HCT116 (cell line): ENCODE results near the gene PLCB3. TPM values are rescaled to one million over a fixed set of nuclear protein-coding genes. Genes with fewer than 3 reads are reported as not detected.
"Not testable (repeated sequence)": the region's sequence is repeated elsewhere in the genome, so short reads cannot be mapped to it uniquely, and the experiment has no call there.

Experiments
- ATAC-seq: fragments of 200-7000 bp; cut with Tn5 transposase; 2 replicates; pipeline ENCODE4 v1.9.1; 2020; ENCODE audit warnings: mild to moderate bottlenecking, moderate library complexity
- BruUV-seq: library from RNA; stranded (reverse); fragments of 400-500 nt; replicated peaks from 2 replicates; lab custom pipeline; 2021; lab: Mats Ljungman, UMichigan
- CTCF ChIA-PET: fragments of 300-600 bp; sonication (Branson Sonifier 250); formaldehyde crosslinking; loops from one replicate; lab custom pipeline; 2021; ENCODE audit warnings: antibody characterized with exemption; lab: Charles Lee
- POLR2A ChIA-PET: fragments of 300-600, 350-600 bp; sonication (Branson Sonifier 250); formaldehyde crosslinking; loops from one replicate; lab custom pipeline; 2021; ENCODE audit warnings: antibody characterized with exemption; lab: Charles Lee
- RAD21 ChIA-PET, 2 experiments: fragments of 300-600 bp; sonication (Branson Sonifier 250); formaldehyde crosslinking; loops; one replicate each; lab custom pipeline; 2023; ENCODE audit warnings: low total read pairs in 2 of 2; ENCODE audit not compliant: uncharacterized antibody in 2 of 2, unreplicated experiment in 2 of 2, low non-redundant PET in 1 of 2; lab: Charles Lee
- DNase-seq: peaks from one replicate; pipeline ENCODE4 v3.0.0-alpha.2; 2010; ENCODE audit warnings: low read depth, low spot score
- H2AFZ ChIP-seq: fragments of 200-600 bp; shearing (Covaris generic), sonication (generic); 2 replicates; pipeline ENCODE4 v1.6.1; 2017; ENCODE audit warnings: low read depth, mixed run types, mixed read lengths, antibody characterized with exemption, low read length; ENCODE audit not compliant: poor library complexity, severe bottlenecking
- H3K27ac ChIP-seq: 2 replicates; pipeline ENCODE4 v1.5.1; 2012; ENCODE audit warnings: low read depth, low read length
- H3K27me3 ChIP-seq: fragments of 200-600 bp; sonication (generic); 2 replicates; pipeline ENCODE4 v1.6.1; 2016; ENCODE audit warnings: mixed run types, low read length, mixed read lengths; ENCODE audit not compliant: insufficient read depth
- H3K36me3 ChIP-seq, 2 experiments: fragments of 200-500 bp in 1 of 2; fragments of 200-600 bp in 1 of 2; sonication (Bioruptor generic) in 1 of 2; sonication (generic) in 1 of 2; 2 replicates each; pipeline versions ENCODE4 v1.5.1 to v1.6.1; 2014 to 2016; ENCODE audit warnings: low read length in 2 of 2, inconsistent platforms in 1 of 2, mixed read lengths in 1 of 2, mixed run types in 1 of 2; ENCODE audit not compliant: insufficient read depth in 2 of 2, control insufficient read depth in 1 of 2
- H3K4me1 ChIP-seq, 2 experiments: fragments of 200-600 bp in 1 of 2; sonication (generic) in 1 of 2; 2 replicates each; pipeline versions ENCODE4 v1.5.1 to v1.6.1; 2012 to 2017; ENCODE audit warnings: low read length in 2 of 2, inconsistent platforms in 1 of 2, mild to moderate bottlenecking in 1 of 2, mixed read lengths in 1 of 2, mixed run types in 1 of 2, moderate library complexity in 1 of 2; ENCODE audit not compliant: insufficient read depth in 2 of 2, control insufficient read depth in 1 of 2
- H3K4me2 ChIP-seq: fragments of 200-600 bp; sonication (generic); 2 replicates; pipeline ENCODE4 v1.6.1; 2017; ENCODE audit warnings: mixed run types, low read length, mixed read lengths
- H3K4me3 ChIP-seq, 2 experiments: fragments of 200-600 bp in 1 of 2; sonication (generic) in 1 of 2; replicated peaks in 1 of 2; 2 replicates each; pipeline ENCODE4 v1.5.1; 2011 to 2016; ENCODE audit warnings: low read length in 2 of 2, control low read depth in 1 of 2, low read depth in 1 of 2, mild to moderate bottlenecking in 1 of 2, mixed read lengths in 1 of 2, mixed run types in 1 of 2
- H3K79me2 ChIP-seq: fragments of 200-600 bp; sonication (generic); 2 replicates; pipeline ENCODE4 v1.6.1; 2017; ENCODE audit warnings: mild to moderate bottlenecking, mixed run types, low read length, moderate library complexity, mixed read lengths; ENCODE audit not compliant: insufficient read depth
- H3K9ac ChIP-seq: fragments of 200-600 bp; sonication (generic); 2 replicates; pipeline ENCODE4 v1.6.1; 2016; ENCODE audit warnings: low read length, mixed read lengths
- H3K9me2 ChIP-seq: fragments of 200-600 bp; sonication (generic), shearing (Covaris generic); 2 replicates; pipeline ENCODE4 v1.6.1; 2017; ENCODE audit warnings: mixed run types, mild to moderate bottlenecking, moderate library complexity; ENCODE audit not compliant: insufficient read depth
- H3K9me3 ChIP-seq, 2 experiments: fragments of 200-500 bp in 1 of 2; fragments of 200-600 bp in 1 of 2; sonication (Bioruptor generic) in 1 of 2; sonication (generic) in 1 of 2; 2 replicates each; pipeline ENCODE4 v1.6.1; 2014 to 2017; ENCODE audit warnings: low read length in 2 of 2, mixed read lengths in 2 of 2, inconsistent platforms in 1 of 2, low read depth in 1 of 2, mild to moderate bottlenecking in 1 of 2, mixed run types in 1 of 2, moderate library complexity in 1 of 2; ENCODE audit not compliant: control insufficient read depth in 1 of 2, insufficient read depth in 1 of 2
- H4K20me1 ChIP-seq: fragments of 200-600 bp; sonication (generic), shearing (Covaris generic); 2 replicates; pipeline ENCODE4 v1.6.1; 2017; ENCODE audit warnings: mixed run types, mild to moderate bottlenecking, moderate library complexity; ENCODE audit not compliant: insufficient read depth
- CEBPB ChIP-seq: IDR thresholded peaks from 2 replicates; pipeline ENCODE4 v1.6.1; 2012; ENCODE audit warnings: low read depth
- ELF1 ChIP-seq: IDR thresholded peaks from 2 replicates; pipeline ENCODE4 v1.6.1; 2012; ENCODE audit warnings: low read depth, borderline replicate concordance
- POLR2AphosphoS5 ChIP-seq: IDR thresholded peaks from 2 replicates; pipeline ENCODE4 v1.6.1; 2011; ENCODE audit warnings: mild to moderate bottlenecking, low read depth, low read length, moderate library complexity
- TCF7L2 ChIP-seq: IDR thresholded peaks from 2 replicates; pipeline ENCODE4 v1.7.0; 2011; ENCODE audit warnings: borderline replicate concordance, inconsistent platforms; ENCODE audit not compliant: insufficient read depth, insufficient read length; ENCODE audit errors: extremely low read depth
- ZFX ChIP-seq: fragments of 450-650 bp; IDR thresholded peaks from 2 replicates; pipeline ENCODE4 v1.6.1; 2017
- intact Hi-C: fragments of 100-400 bp; cut with micrococcal nuclease; formaldehyde crosslinking; loops from 2 replicates; pipeline ENCODE4 v1.10.0; 2022
- total RNA-seq: library from RNA; stranded (reverse); gene quantifications from one replicate; pipeline ENCODE4 v1.2.1, GENCODE V29; 2021; ENCODE audit not compliant: unreplicated experiment

The PLCB3 gene
- total RNA-seq, 1 experiment from 2014 or later = 106 TPM

- H4K20me1 ChIP-seq = no peaks in the 10 kb centered on the region
- TF ChIP-seq POLR2AphosphoS5 = peak; percentile 69
- TF ChIP-seq TCF7L2 = no peak
- TF ChIP-seq CEBPB = no peak
- TF ChIP-seq ZFX = peak; percentile 23; the same call in 1 of the 2 replicates
- TF ChIP-seq ELF1 = no peak
- H3K4me2 ChIP-seq = peak overlapping the region; percentile 84
- H3K36me3 ChIP-seq = peaks cover 0 to 12% of the 10 kb centered on the region in 2 experiments; a peak in 1 of 4 replicates
- intact Hi-C loops = no loop called here
- ATAC-seq (no peak), DNase-seq (no peak)
- peak overlapping the region; percentile 94 for H3K27ac ChIP-seq
- H3K79me2 ChIP-seq = peaks cover 48% of the 10 kb centered on the region
- H3K9ac ChIP-seq = peak overlapping the region; percentile 100
- RAD21 ChIA-PET = interaction anchor here in 1 of 2 experiments (1.1 kb wide), 1 partner anchor 41 kb away, joined by 4 read pairs; no protein-coding TSS in a partner anchor
- H3K9me2 ChIP-seq = no peaks in the 10 kb centered on the region
- POLR2A ChIA-PET = interaction anchor here (1.1 to 4.6 kb wide), 7 partner anchors 20 to 71 kb away, joined by 3 to 29 read pairs (median 5); partner anchors contain the start of genes NUDT22, PRDX5, STIP1 and TRMT112
- H3K4me1 ChIP-seq = peaks cover 36 to 74% of the 10 kb centered on the region in 2 experiments
- H2AFZ ChIP-seq = no peak overlapping the region
- H3K4me3 ChIP-seq = peak overlapping the region; percentile 99 to 100
- no peaks in the 10 kb centered on the region for H3K27me3 ChIP-seq
- TSS peak; percentile 49 for BruUV-seq
- CTCF ChIA-PET = interaction anchor here (0.6 to 3.1 kb wide), 4 partner anchors 24 to 110 kb away, joined by 3 to 15 read pairs (median 8); no protein-coding TSS in a partner anchor
- no peaks in the 10 kb centered on the region for H3K9me3 ChIP-seq
These were observed 5.3 kb upstream of the PLCB3 start for GRCh38 chr11:64245797-64246620.

GRCh38 chr11:64246621-64246870 is 4.8 kb upstream of the PLCB3 start:
- H3K27me3 ChIP-seq, H2AFZ ChIP-seq, DNase-seq, H4K20me1 ChIP-seq, H3K9me3 ChIP-seq, intact Hi-C loops, H3K9me2 ChIP-seq, BruUV-seq: not testable (repeated sequence)
- Histone ChIP-seq H3K36me3 (peaks cover 0 to 12% of the 10 kb centered on the region in 2 experiments; a peak in 1 of 4 replicates), H3K4me1 (peaks cover 36 to 76% of the 10 kb centered on the region in 2 experiments), H3K79me2 (peaks cover 50% of the 10 kb centered on the region), H3K4me2 (peak overlapping the region; percentile 96; the same call in 1 of the 2 replicates), H3K9ac (peak overlapping the region; percentile 100), H3K27ac (peak overlapping the region; percentile 94), H3K4me3 (peak overlapping the region; percentile 99 to 100)
- RAD21 ChIA-PET = interaction anchor here in 1 of 2 experiments (1.1 kb wide), 1 partner anchor 42 kb away, joined by 4 read pairs; no protein-coding TSS in a partner anchor
- CTCF ChIA-PET = interaction anchor here (0.6 to 3.1 kb wide), 4 partner anchors 24 to 109 kb away, joined by 3 to 15 read pairs (median 8); no protein-coding TSS in a partner anchor
- peak; percentile 0 for ATAC-seq
- POLR2A ChIA-PET = interaction anchor here (0.6 to 4.6 kb wide), 5 partner anchors 24 to 442 kb away, joined by 3 to 29 read pairs (median 3); partner anchors contain the start of genes PRDX5 and TRMT112
